Bronchial epithelial cell (primary cell): ENCODE measurements around the gene CYBA. TPM values are rescaled to one million over a fixed set of nuclear protein-coding genes. Genes with fewer than 3 reads are reported as not detected.
"Not testable (repeated sequence)": the region's sequence is repeated elsewhere in the genome, so short reads cannot be mapped to it uniquely, and the experiment has no call there.

ENCODE experiments used
- DNase-seq: peaks from one replicate; pipeline ENCODE4 v3.0.0-alpha.2; 2010; ENCODE audit warnings: low read depth
- FAIRE-seq: peaks from 2 replicates; lab custom pipeline; 2011; peaks lifted over from hg19 to GRCh38; lab: Jason Lieb, UNC
- H3K27me3 ChIP-seq: 2 replicates; pipeline ENCODE4 v1.5.1; 2011; ENCODE audit warnings: low read length; ENCODE audit not compliant: control insufficient read depth, insufficient read depth
- H3K36me3 ChIP-seq: 2 replicates; pipeline ENCODE4 v1.5.1; 2011; ENCODE audit warnings: low read length; ENCODE audit not compliant: control insufficient read depth, insufficient read depth
- H3K4me3 ChIP-seq: 2 replicates; pipeline ENCODE4 v1.5.1; 2011; ENCODE audit warnings: mild to moderate bottlenecking, low read depth, low read length, control low read depth
- CTCF ChIP-seq: IDR thresholded peaks from 2 replicates; pipeline ENCODE4 v1.5.1; 2011; ENCODE audit warnings: mild to moderate bottlenecking, moderate library complexity, low read length, control low read depth, inconsistent platforms; ENCODE audit not compliant: insufficient read depth, severe bottlenecking
- total RNA-seq: library from RNA; depleted of rRNA; stranded (reverse); fragments of >200 nt; gene quantifications from 2 replicates; pipeline ENCODE4 v1.2.1, GENCODE V29; 2014

CYBA gene
- total RNA-seq, 1 donor from 2014 or later: 134 TPM

- Histone ChIP-seq H3K36me3 (peaks cover 28% of the 10 kb centered on the region), H3K4me3 (no peak overlapping the region), H3K27me3 (no peaks in the 10 kb centered on the region)
- FAIRE-seq (no peak), DNase-seq (no peak)
- peak; percentile 5 for TF ChIP-seq CTCF
Observed at GRCh38 chr16:88610080-88610479, 40.8 kb downstream of the CYBA start.

GRCh38 chr16:88609426-88609825, 41.4 kb downstream of the CYBA start:
- H3K36me3 ChIP-seq: peaks cover 32% of the 10 kb centered on the region
- not testable (repeated sequence) for FAIRE-seq, H3K27me3 ChIP-seq, DNase-seq, H3K4me3 ChIP-seq

- TF ChIP-seq CTCF: no peak
- DNase-seq: no peak
- FAIRE-seq: no peak
- Histone ChIP-seq H3K4me3 (no peak overlapping the region), H3K27me3 (no peaks in the 10 kb centered on the region), H3K36me3 (peaks cover 32% of the 10 kb centered on the region)
Observed at GRCh38 chr16:88608076-88608475, 42.8 kb downstream of the CYBA start.

GRCh38 chr16:88606148-88606757, 44.6 kb downstream of the CYBA start:
- H3K27me3 ChIP-seq: no peaks in the 10 kb centered on the region
- H3K4me3 ChIP-seq: no peak overlapping the region
- FAIRE-seq (no peak), DNase-seq (no peak)
- H3K36me3 ChIP-seq: peaks cover 36% of the 10 kb centered on the region
- no peak for TF ChIP-seq CTCF

GRCh38 chr16:88605186-88606147, 45.4 kb downstream of the CYBA start:
- no peak overlapping the region for H3K4me3 ChIP-seq
- FAIRE-seq (no peak), DNase-seq (no peak)
- H3K27me3 ChIP-seq: no peaks in the 10 kb centered on the region
- no peak for TF ChIP-seq CTCF
- H3K36me3 ChIP-seq: peaks cover 34% of the 10 kb centered on the region

- TF ChIP-seq CTCF: no peak
- FAIRE-seq (no peak), DNase-seq (no peak)
- Histone ChIP-seq H3K27me3 (no peaks in the 10 kb centered on the region), H3K4me3 (no peak overlapping the region), H3K36me3 (peaks cover 38% of the 10 kb centered on the region)
Observed at GRCh38 chr16:88602091-88602490, 48.8 kb downstream of the CYBA start.
